Activated CD8-positive, alpha-beta memory T cell treated with anti-CD3 and anti-CD28 coated beads for 48 hours (primary cell): Measurements from ENCODE around the gene TYK2.
A peak's percentile ranks its signal among the peaks of the same experiment; 100 is the strongest.

Experiments
- DNase-seq, 3 experiments: peaks; one replicate each; pipeline ENCODE4 v3.0.0-alpha.2; 2020; ENCODE audit warnings: low read depth in 2 of 3, low spot score in 2 of 3

TYK2 gene

DNA sequence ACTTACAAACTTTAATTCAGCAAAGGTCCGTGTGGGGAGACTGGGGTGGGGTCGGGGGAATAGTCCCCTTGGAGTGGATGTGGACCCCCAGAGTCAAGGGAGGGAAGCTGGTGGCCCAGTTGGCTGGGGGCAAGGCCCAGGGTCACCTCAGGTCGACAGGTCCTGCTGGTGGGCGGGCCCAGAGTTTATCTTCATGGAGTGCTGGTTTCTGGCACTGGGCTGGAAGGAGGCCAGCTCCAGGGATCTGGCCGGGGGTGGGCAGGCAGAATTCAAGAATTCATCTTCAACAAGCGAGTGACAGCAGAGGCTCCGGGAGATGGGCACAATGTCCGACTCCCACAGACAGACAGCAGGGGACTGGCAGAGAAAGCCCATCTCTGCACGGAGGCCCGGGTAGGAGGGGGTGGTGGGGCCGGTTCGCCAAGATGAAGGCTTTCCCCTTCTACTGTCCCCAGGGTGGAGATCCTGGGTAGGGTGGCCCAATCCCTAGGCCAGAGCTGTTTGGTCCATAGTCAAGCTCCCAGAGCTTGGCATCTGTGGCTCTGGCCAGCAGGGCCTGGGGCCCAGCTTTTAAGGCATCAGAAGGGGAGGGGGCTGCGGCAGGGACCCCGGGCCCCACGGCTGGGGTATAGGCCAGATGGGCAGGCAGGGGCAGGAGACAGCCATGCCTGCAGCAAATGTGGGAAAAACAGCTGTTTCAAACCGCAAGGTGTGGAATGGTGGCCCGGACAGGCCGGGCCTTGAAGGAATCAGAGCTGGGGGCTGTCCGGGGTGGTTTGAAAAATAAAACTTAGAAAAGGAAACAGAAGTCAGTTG is 63.9 kb downstream of the TYK2 start:
- no peak for DNase-seq

DNA sequence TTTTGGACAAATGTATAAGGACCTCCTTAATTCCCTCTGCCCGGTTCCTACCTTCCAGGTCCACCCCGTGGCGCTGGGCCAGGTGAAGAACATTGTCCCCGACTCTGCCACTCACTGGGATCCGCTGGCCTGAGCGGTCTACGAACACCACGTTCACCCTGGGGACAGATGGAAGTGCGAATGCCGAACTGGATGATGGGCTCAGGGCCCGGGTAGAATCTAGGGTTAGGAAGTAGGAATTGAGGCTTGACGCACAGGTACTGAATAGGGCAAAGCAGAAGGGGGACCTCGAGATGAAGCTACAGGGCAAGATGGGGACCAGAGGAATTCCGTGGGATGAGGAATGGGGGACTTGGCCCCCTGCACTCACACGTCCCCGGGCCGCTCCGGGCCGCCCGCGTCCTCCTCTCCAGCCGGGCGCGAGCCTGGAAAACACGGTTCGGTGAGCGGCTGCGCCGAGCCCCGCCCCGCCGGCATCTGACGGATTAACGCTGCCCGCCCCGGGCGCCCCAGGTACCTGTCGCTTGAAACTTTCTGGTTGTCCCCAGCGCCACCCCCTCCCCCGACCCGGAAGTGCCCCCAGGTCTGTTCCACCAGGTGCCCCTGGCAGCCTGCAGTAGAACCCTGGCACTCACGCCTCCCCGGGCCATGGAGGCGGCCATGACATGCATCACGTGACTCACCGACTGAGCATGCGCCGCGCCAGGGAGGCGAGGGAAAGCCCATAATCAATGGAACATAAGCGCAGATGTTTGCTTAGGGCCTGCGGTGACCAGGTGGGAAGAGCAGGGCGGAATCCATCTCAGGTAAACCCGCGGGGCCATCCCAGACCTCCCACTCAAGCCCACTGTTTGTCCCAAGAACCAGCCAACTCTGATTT is 64.8 kb downstream of the TYK2 start, which contains the start of gene FDX2:
Gene FDX2, minus strand, starts transcription at position 681 of the 880 bp plus-strand sequence. Its CDS starts 19 bp downstream, at position 662.
- DNase-seq: peak; percentile 79 to 90 (median 84)

DNA sequence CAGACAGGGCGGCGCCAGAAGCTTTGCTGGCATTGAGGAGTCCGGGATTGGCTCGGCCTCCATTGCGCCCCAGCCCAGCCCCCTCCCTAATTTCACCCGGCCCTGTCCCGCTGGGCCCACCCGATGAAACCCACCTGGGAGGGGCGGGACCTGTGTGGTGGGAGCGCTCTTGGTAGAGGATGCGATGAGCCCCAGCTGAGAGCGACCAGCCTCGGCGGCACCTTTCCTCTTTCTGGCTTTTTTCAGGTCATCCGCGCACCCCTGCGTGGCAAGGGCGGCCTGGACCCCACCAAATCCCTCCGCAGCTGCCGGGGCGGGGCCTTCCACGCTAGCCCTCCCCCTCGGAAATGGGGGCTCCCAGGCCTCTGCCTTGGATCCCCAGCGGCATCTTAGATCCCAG is 70.9 kb downstream of the TYK2 start, which contains the start of gene ZGLP1:
Gene ZGLP1, minus strand, starts transcription at position 393 of the 400 bp plus-strand sequence.
- DNase-seq: no peak

DNA sequence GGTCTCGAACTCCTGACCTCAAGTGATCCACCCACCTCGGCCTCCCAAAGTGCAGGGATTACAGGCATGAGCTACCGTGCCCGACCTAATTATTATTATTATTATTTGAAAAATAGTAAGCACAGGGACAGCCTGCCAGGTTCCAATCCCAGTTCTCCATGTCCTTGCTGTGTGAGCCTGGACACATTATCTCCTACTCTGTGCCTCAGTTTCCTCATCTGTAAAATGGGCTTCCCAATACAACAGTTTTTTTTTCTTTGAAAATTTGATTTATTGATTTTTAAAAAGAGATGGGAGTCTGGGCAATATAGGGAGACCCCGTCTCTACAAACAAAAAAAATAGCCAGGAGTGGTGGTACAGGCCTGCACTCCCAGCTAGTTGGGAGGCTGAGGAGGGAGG is 74.0 kb downstream of the TYK2 start:
- DNase-seq: no peak

DNA sequence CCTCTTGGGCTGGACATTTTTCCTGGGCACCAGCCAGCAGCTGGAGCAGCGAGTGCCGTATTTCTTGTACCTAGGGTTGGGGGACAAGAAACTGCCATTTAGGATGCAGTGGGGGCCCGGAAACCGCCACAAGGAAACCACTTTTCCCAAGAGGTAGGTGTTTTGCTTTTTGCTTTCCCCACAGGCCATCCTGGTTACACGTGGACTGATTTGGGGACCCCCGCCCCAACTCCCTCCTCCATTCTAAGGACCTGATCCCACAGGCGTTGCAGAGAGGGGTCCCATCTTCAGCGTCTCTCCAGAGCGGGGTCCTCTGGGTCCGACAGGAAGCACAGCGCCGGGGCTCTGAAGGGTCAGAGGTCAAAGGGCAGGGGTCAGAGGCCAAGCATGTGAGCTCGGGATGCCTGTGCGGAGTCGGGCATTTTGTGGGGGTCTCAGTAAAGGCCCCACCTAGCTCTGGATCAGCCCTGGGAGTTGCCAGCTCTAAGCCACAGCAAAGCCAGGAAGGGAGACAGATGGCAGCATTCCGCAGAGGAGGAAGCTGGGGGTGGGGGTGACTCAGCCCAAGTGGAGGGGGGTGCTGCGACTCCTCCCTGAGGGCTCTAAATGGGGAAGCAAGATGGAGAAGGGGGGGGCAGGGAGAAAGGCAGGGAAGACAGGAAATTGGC is 75.1 kb downstream of the TYK2 start:
- no peak for DNase-seq
